ENCODE data around the gene TNFRSF8.
"Not testable (repeated sequence)": the region's sequence is repeated elsewhere in the genome, so short reads cannot be mapped to it uniquely, and the experiment has no call there.

Gene TNFRSF8

GRCh38 chr1:12063141-12064072 is at the start of gene TNFRSF8:
TNFRSF8 (plus strand) TSS chr1:12063303; CDS start chr1:12063599, 296 bp downstream.
- DNase-seq, result no peak

GRCh38 chr1:12014141-12014991 is 48.7 kb upstream of the TNFRSF8 start:
- DNase-seq, result no peak

- DNase-seq, result no peak
Measured at GRCh38 chr1:12015001-12015491, 48.1 kb upstream of the TNFRSF8 start.

- DNase-seq, result no peak
Measured at GRCh38 chr1:12015499-12015898, 47.6 kb upstream of the TNFRSF8 start.

GRCh38 chr1:12016182-12016581 is 46.9 kb upstream of the TNFRSF8 start:
- no peak for DNase-seq

GRCh38 chr1:12019858-12020509 is 43.1 kb upstream of the TNFRSF8 start:
- no peak for DNase-seq

GRCh38 chr1:12021616-12022015 is 41.5 kb upstream of the TNFRSF8 start:
- no peak for DNase-seq

GRCh38 chr1:12022036-12022435 is 41.1 kb upstream of the TNFRSF8 start:
- no peak for DNase-seq

- DNase-seq, result no peak
Measured at GRCh38 chr1:12026586-12026985, 36.5 kb upstream of the TNFRSF8 start.

GRCh38 chr1:12028248-12028647 is 34.9 kb upstream of the TNFRSF8 start:
- DNase-seq, result no peak

- DNase-seq, result no peak
Measured at GRCh38 chr1:12028957-12029511, 34.1 kb upstream of the TNFRSF8 start.

- no peak for DNase-seq
Measured at GRCh38 chr1:12029720-12030339, 33.3 kb upstream of the TNFRSF8 start.

GRCh38 chr1:12031039-12031980 is 31.8 kb upstream of the TNFRSF8 start:
- DNase-seq, result no peak

- no peak for DNase-seq
Measured at GRCh38 chr1:12032161-12032621, 30.9 kb upstream of the TNFRSF8 start.

GRCh38 chr1:12033441-12033840 is 29.7 kb upstream of the TNFRSF8 start:
- DNase-seq, result not testable (repeated sequence)

GRCh38 chr1:12034381-12034801 is 28.7 kb upstream of the TNFRSF8 start:
- DNase-seq, result no peak

GRCh38 chr1:12035312-12035711 is 27.8 kb upstream of the TNFRSF8 start:
- DNase-seq, result no peak

- no peak for DNase-seq
Measured at GRCh38 chr1:12037486-12038355, 25.4 kb upstream of the TNFRSF8 start.

GRCh38 chr1:12038356-12039163 is 24.5 kb upstream of the TNFRSF8 start:
- no peak for DNase-seq
